ENCODE results near the gene NRXN3. TPM values are rescaled to one million over a fixed set of nuclear protein-coding genes. Genes with fewer than 3 reads are reported as not detected.

Gene NRXN3
- total RNA-seq, 1 donor from 2014 or later = 5.9 TPM

DNA sequence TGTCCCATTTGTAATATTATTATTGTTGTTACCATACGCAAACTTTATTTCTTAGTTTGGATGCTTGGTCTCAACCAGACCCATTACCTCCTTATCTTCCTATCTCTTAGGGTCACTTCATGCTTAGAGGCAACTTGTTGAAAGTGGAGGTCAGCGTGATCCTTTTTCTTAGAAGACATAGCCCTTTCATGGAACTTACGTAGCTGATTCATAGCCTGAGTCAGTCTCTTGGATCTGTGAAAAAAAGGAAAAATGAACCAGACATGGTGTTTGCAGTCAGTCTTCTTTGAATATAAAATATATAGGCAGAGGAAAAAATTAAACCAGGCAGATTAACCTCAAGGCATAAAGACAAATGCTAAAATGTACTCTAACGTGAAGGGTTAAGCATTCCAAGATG lies 1427.4 kb downstream of the NRXN3 start:
- Histone ChIP-seq H3K27me3 (no peaks in the 10 kb centered on the region), H3K9me3 (ENCODE audit: low read depth) (no peaks in the 10 kb centered on the region), H3K4me3 (no peak overlapping the region), H3K9ac (no peak overlapping the region), H3K27ac (no peak overlapping the region), H3F3A (ENCODE audit: low read depth) (no peaks in the 10 kb centered on the region), H2AFZ (replicated peaks) (no peak overlapping the region), H3K4me2 (no peak overlapping the region), H3K4me1 (no peaks in the 10 kb centered on the region), H4K20me1 (ENCODE audit: low read depth) (no peaks in the 10 kb centered on the region), H3K79me2 (ENCODE audit: low read depth) (no peaks in the 10 kb centered on the region), H3K36me3 (peaks cover 8% of the 10 kb centered on the region)
- H3K27me3 Mint-ChIP-seq (ENCODE audit: insufficient read depth, low read depth) = no peaks in the 10 kb centered on the region
- no peaks in the 10 kb centered on the region for H3K4me1 Mint-ChIP-seq
- no peak overlapping the region for H3K4me3 Mint-ChIP-seq
- TF ChIP-seq, protein P1, sequence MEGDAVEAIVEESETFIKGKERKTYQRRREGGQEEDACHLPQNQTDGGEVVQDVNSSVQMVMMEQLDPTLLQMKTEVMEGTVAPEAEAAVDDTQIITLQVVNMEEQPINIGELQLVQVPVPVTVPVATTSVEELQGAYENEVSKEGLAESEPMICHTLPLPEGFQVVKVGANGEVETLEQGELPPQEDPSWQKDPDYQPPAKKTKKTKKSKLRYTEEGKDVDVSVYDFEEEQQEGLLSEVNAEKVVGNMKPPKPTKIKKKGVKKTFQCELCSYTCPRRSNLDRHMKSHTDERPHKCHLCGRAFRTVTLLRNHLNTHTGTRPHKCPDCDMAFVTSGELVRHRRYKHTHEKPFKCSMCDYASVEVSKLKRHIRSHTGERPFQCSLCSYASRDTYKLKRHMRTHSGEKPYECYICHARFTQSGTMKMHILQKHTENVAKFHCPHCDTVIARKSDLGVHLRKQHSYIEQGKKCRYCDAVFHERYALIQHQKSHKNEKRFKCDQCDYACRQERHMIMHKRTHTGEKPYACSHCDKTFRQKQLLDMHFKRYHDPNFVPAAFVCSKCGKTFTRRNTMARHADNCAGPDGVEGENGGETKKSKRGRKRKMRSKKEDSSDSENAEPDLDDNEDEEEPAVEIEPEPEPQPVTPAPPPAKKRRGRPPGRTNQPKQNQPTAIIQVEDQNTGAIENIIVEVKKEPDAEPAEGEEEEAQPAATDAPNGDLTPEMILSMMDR (IDR thresholded peaks at IDR 0.05) = no peak
- TF ChIP-seq EZH2phosphoT487 (IDR thresholded peaks at IDR 0.05) (no peak), EZH2 (IDR thresholded peaks at IDR 0.05) (no peak)
- no peak overlapping the region for H3K27ac Mint-ChIP-seq
- DNase-seq (ENCODE audit: low spot score) = no peak
- H3K36me3 Mint-ChIP-seq = no peaks in the 10 kb centered on the region
- peaks cover 8% of the 10 kb centered on the region for H3K9me3 Mint-ChIP-seq

DNA sequence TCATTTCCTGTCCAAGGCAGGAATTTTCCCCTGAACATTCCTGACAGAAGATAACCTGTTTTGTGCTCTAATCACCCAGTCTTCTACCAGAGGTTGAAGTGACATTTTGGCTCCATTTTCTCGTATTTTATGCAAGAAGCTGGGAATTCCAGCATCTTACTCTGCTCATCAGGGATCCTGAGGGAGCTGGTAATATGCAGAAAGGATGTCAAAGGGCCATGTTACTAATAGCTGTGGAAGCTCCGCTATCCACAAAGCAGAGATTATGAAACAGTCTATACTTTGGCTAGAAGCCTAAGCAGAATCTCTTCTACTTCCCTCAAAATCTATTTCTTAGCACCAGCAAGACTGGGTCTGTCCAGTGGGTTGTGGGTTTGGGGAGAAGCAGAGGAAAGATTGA lies 1428.2 kb downstream of the NRXN3 start:
- Histone ChIP-seq H3K9ac (no peak overlapping the region), H3F3A (ENCODE audit: low read depth) (no peaks in the 10 kb centered on the region), H3K4me2 (no peak overlapping the region), H3K79me2 (ENCODE audit: low read depth) (no peaks in the 10 kb centered on the region), H3K4me1 (no peaks in the 10 kb centered on the region), H2AFZ (replicated peaks) (no peak overlapping the region), H3K9me3 (ENCODE audit: low read depth) (no peaks in the 10 kb centered on the region), H3K27me3 (no peaks in the 10 kb centered on the region), H3K4me3 (no peak overlapping the region), H3K27ac (no peak overlapping the region), H3K36me3 (peaks cover 8% of the 10 kb centered on the region), H4K20me1 (ENCODE audit: low read depth) (no peaks in the 10 kb centered on the region)
- Mint-ChIP-seq H3K27me3 (ENCODE audit: insufficient read depth, low read depth) (no peaks in the 10 kb centered on the region), H3K9me3 (peaks cover 8% of the 10 kb centered on the region), H3K27ac (no peak overlapping the region), H3K36me3 (no peaks in the 10 kb centered on the region), H3K4me1 (no peaks in the 10 kb centered on the region), H3K4me3 (no peak overlapping the region)
- no peak for DNase-seq (ENCODE audit: low spot score)
- no peak for TF ChIP-seq EZH2phosphoT487 (IDR thresholded peaks at IDR 0.05)
- TF ChIP-seq, protein P1 (IDR thresholded peaks at IDR 0.05) = no peak
- no peak for TF ChIP-seq EZH2 (IDR thresholded peaks at IDR 0.05)

DNA sequence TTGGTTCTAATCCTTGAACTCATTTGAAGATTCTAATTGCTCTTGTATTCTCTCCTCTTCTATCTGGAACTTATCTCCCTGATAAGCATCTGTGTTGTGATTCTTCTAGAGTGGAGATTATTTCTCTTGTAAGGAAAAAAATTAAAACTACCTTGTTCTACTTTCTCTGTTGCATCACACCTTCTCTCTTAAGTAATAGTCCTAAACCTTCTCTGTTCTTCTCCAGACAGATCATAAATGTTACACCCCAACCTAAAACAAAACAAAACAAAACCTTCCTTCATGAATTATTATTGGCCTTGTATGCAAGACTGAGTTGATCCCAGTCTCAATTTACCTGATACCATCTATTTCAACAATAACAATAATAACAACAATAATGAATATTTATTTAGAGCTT lies 1429.1 kb downstream of the NRXN3 start:
- H3K4me3 ChIP-seq = no peak overlapping the region
- Mint-ChIP-seq H3K27ac (no peak overlapping the region), H3K27me3 (ENCODE audit: insufficient read depth, low read depth) (no peaks in the 10 kb centered on the region), H3K36me3 (no peaks in the 10 kb centered on the region), H3K4me3 (no peak overlapping the region), H3K4me1 (no peaks in the 10 kb centered on the region), H3K9me3 (peaks cover 8% of the 10 kb centered on the region)
- H3K4me1 ChIP-seq = no peaks in the 10 kb centered on the region
- H3K27ac ChIP-seq = no peak overlapping the region
- H4K20me1 ChIP-seq (ENCODE audit: low read depth) = no peaks in the 10 kb centered on the region
- H3K79me2 ChIP-seq (ENCODE audit: low read depth) = no peaks in the 10 kb centered on the region
- H3K9me3 ChIP-seq (ENCODE audit: low read depth) = no peaks in the 10 kb centered on the region
- H3K36me3 ChIP-seq = peaks cover 8% of the 10 kb centered on the region
- no peak overlapping the region for H3K4me2 ChIP-seq
- TF ChIP-seq EZH2 (IDR thresholded peaks at IDR 0.05) (no peak), EZH2phosphoT487 (IDR thresholded peaks at IDR 0.05) (no peak)
- TF ChIP-seq, protein P1 (IDR thresholded peaks at IDR 0.05) = no peak
- no peak overlapping the region for H2AFZ ChIP-seq (replicated peaks)
- DNase-seq (ENCODE audit: low spot score) = no peak
- no peak overlapping the region for H3K9ac ChIP-seq
- no peaks in the 10 kb centered on the region for H3K27me3 ChIP-seq
- no peaks in the 10 kb centered on the region for H3F3A ChIP-seq (ENCODE audit: low read depth)
